Kidney glomerular epithelial cell (primary cell): Measurements from ENCODE around the gene IL22RA1.

Experiments used
- DNase-seq: peaks from one replicate; lab custom pipeline; 2025; lab: John Stamatoyannopoulos, UW

IL22RA1 gene

GRCh38 chr1:24071941-24072340 is 71.0 kb downstream of the IL22RA1 start:
- DNase-seq: no peak

DNA sequence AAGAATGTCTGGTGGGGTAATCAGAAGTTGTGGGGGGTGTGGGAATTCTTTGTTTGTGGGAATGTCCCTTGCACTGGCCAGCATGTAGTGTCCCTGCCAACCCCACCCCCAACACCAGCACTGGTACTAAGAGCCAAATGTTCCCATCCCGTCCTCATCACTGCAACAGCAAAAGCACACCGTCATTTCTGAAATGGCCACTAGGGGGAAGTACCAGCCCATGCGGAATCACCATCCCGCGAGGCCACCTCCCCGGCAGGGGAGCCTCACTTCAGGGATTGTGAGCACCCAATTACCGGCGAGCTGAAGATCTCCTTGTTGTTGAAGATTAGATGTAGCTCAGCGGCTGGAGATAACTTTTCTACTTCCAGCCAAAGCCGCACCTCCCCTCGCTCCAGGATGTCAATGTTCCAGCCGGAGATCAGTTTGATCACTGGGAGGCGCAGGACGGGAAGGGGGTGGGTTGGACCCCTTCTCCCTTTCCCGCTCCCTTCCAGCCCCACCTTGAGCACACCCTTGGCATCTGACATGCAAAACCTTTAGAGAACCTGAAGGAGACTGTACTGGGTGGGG is 72.0 kb downstream of the IL22RA1 start:
- DNase-seq: peak; percentile 80

- DNase-seq: no peak
These were observed 73.1 kb downstream of the IL22RA1 start for GRCh38 chr1:24069817-24070216.
